Measurements from ENCODE around the gene GGN. TPM values are rescaled to one million over a fixed set of nuclear protein-coding genes. Genes with fewer than 3 reads are reported as not detected.

The GGN gene
- total and polyA plus RNA-seq, 2 experiments from 2014 or later = 0.98 to 1.2 TPM

GRCh38 chr19:38336638-38337359 is 51.0 kb downstream of the GGN start:
- Histone ChIP-seq H3K4me3 (peak overlapping the region; percentile 62), H3K27ac (peak overlapping the region; percentile 67)
- DNase-seq (ENCODE audit: low read depth in 1 of 2, low spot score in 1 of 2) = peak; percentile 90 to 99

DNA sequence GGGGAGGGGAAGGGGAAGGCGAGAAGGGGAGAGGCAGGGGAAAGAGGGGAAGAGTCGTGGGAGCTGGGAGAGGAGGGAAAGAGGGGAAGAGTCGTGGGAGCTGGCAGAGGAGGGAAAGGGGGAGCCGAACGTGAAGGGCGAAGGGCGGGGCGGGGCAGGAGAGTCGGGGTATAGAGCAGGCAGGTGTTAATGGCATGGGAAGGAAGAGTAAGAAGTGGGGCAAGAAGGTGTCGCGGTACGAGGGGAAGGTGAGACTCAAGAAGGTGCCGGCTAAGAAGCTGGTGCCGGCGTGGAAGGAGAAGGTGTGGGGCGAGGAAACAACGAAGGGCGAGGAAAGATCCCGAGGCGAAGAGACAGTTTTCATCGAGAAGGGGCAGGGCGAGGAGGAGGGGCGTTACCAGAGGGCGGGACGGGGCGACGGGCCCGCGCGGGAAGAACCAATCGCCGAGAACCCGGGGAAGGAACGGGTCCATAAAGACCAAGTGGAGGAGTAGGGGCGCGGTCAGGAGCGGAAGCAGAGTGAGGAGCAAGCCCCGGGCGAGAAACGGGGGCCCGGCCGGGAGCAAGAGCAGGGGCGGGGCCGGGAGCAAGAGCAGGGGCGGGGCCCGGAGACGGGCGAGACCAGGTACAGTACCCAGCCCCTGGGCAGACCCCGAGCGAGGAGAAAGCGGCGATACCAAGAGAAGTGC is 51.7 kb downstream of the GGN start:
- Histone ChIP-seq H3K4me1 (ENCODE audit: low read depth) (no peaks in the 10 kb centered on the region), H3K9me3 (ENCODE audit: low read depth) (no peaks in the 10 kb centered on the region), H3K27me3 (no peaks in the 10 kb centered on the region), H3K4me3 (peak overlapping the region; percentile 62), H3K27ac (peak overlapping the region; percentile 70), H3K36me3 (no peaks in the 10 kb centered on the region)
- peak; percentile 97 for DNase-seq (ENCODE audit: low read depth in 1 of 2, low spot score in 1 of 2)
- TF ChIP-seq, protein P1, sequence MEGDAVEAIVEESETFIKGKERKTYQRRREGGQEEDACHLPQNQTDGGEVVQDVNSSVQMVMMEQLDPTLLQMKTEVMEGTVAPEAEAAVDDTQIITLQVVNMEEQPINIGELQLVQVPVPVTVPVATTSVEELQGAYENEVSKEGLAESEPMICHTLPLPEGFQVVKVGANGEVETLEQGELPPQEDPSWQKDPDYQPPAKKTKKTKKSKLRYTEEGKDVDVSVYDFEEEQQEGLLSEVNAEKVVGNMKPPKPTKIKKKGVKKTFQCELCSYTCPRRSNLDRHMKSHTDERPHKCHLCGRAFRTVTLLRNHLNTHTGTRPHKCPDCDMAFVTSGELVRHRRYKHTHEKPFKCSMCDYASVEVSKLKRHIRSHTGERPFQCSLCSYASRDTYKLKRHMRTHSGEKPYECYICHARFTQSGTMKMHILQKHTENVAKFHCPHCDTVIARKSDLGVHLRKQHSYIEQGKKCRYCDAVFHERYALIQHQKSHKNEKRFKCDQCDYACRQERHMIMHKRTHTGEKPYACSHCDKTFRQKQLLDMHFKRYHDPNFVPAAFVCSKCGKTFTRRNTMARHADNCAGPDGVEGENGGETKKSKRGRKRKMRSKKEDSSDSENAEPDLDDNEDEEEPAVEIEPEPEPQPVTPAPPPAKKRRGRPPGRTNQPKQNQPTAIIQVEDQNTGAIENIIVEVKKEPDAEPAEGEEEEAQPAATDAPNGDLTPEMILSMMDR (IDR thresholded peaks at IDR 0.05; ENCODE audit: low read depth, low read length) = no peak

More at GRCh38 chr19:38336638-38337359, 51.0 kb downstream of the GGN start:
- H3K27me3 ChIP-seq = no peaks in the 10 kb centered on the region
- H3K4me1 ChIP-seq (ENCODE audit: low read depth) = no peaks in the 10 kb centered on the region
- H3K36me3 ChIP-seq = no peaks in the 10 kb centered on the region
- TF ChIP-seq, protein P1 (IDR thresholded peaks at IDR 0.05; ENCODE audit: low read depth, low read length) = no peak
- H3K9me3 ChIP-seq (ENCODE audit: low read depth) = no peaks in the 10 kb centered on the region

Other genes with a start within 250 kb of the GGN start
- gene DPF1, start 163.8 kb downstream of the GGN start, total RNA-seq = 7.8 and 9.6 TPM in 2 replicates
- 4.9 and 6.5 TPM in 2 replicates for gene DPF1, start 163.8 kb downstream of the GGN start, polyA plus RNA-seq
- gene PPP1R14A, start 131.7 kb downstream of the GGN start, total RNA-seq = 6.7 and 12.8 TPM in 2 replicates
- 23.6 and 56.4 TPM in 2 replicates for gene PPP1R14A, start 131.7 kb downstream of the GGN start, polyA plus RNA-seq
- gene SPINT2, start 123.5 kb downstream of the GGN start, total RNA-seq = 420 and 443 TPM in 2 replicates
- 455 and 606 TPM in 2 replicates for gene SPINT2, start 123.5 kb downstream of the GGN start, polyA plus RNA-seq
- gene C19orf33, start 83.8 kb downstream of the GGN start, total RNA-seq = 0.49 and 0.77 TPM in 2 replicates
- gene C19orf33, start 83.8 kb downstream of the GGN start, polyA plus RNA-seq = 0.87 and 2.7 TPM in 2 replicates
- 61.5 and 90.2 TPM in 2 replicates for gene YIF1B, start 72.1 kb downstream of the GGN start, total RNA-seq
- gene YIF1B, start 72.1 kb downstream of the GGN start, polyA plus RNA-seq = 129 and 140 TPM in 2 replicates
- 1.5 and 1.8 TPM in 2 replicates for gene KCNK6, start 68.2 kb downstream of the GGN start, total RNA-seq
- 1.5 and 2.4 TPM in 2 replicates for gene KCNK6, start 68.2 kb downstream of the GGN start, polyA plus RNA-seq
- gene CATSPERG, start 52.2 kb downstream of the GGN start, total RNA-seq = 2.7 and 11.6 TPM in 2 replicates
- 4.2 and 4.6 TPM in 2 replicates for gene CATSPERG, start 52.2 kb downstream of the GGN start, polyA plus RNA-seq
- 233 and 312 TPM in 2 replicates for gene PSMD8, start 13.5 kb downstream of the GGN start, total RNA-seq
- 303 and 306 TPM in 2 replicates for gene PSMD8, start 13.5 kb downstream of the GGN start, polyA plus RNA-seq
- gene SPRED3, start 663 bp upstream of the GGN start, total RNA-seq = 1.8 and 2.6 TPM in 2 replicates
- gene SPRED3, start 663 bp upstream of the GGN start, polyA plus RNA-seq = 1.2 and 1.3 TPM in 2 replicates
- 25.6 and 35.3 TPM in 2 replicates for gene FAM98C, start 15.1 kb upstream of the GGN start, total RNA-seq
- 20.0 and 20.8 TPM in 2 replicates for gene FAM98C, start 15.1 kb upstream of the GGN start, polyA plus RNA-seq
- 0.80 TPM in 1 of 2 replicates, not detected in the other for gene RASGRP4, start 38.2 kb upstream of the GGN start, total RNA-seq
- gene RASGRP4, start 38.2 kb upstream of the GGN start, polyA plus RNA-seq = 0.35 TPM in 1 of 2 replicates, not detected in the other
- 4.9 and 12.8 TPM in 2 replicates for gene RYR1, start 45.7 kb upstream of the GGN start, total RNA-seq
- 0.71 and 3.5 TPM in 2 replicates for gene RYR1, start 45.7 kb upstream of the GGN start, polyA plus RNA-seq
- 2.4 and 3.9 TPM in 2 replicates for gene MAP4K1, start 229.9 kb upstream of the GGN start, total RNA-seq
- 4.6 and 7.7 TPM in 2 replicates for gene MAP4K1, start 229.9 kb upstream of the GGN start, polyA plus RNA-seq
- gene EIF3K, start 231.2 kb upstream of the GGN start, total RNA-seq = 504 and 711 TPM in 2 replicates
- 258 and 455 TPM in 2 replicates for gene EIF3K, start 231.2 kb upstream of the GGN start, polyA plus RNA-seq